ENCODE measurements around the gene CDKN2B. TPM values are rescaled to one million over a fixed set of nuclear protein-coding genes. Genes with fewer than 3 reads are reported as not detected.

Gene CDKN2B
- 9.2 and 29.1 TPM in 2 replicates for total RNA-seq

GRCh38 chr9:22008717-22009505, at the start of gene CDKN2B:
Gene CDKN2B, minus strand, starts transcription at chr9:22009305. Its CDS starts 352 bp downstream, at chr9:22008953.

GRCh38 chr9:21994556-21995005, 14.5 kb downstream of the CDKN2B start, which contains the start of gene CDKN2B-AS1:
Gene CDKN2B-AS1, plus strand, starts transcription at chr9:21994791.

GRCh38 chr9:21993893-21994555, 15.1 kb downstream of the CDKN2B start, which contains the start of gene CDKN2A:
Gene CDKN2A, minus strand, starts transcription at chr9:21994392.

Small RNA genes lying within 50 kb of the gene (small RNA-seq; reads per million reads assigned to genes)
- not detected for gene RF02045

Other genes starting within 250 kb of the CDKN2B start
- gene MTAP, start 206.7 kb downstream of the CDKN2B start, total RNA-seq: 44.1 and 56.9 TPM in 2 replicates
- gene CDKN2A, start 14.9 kb downstream of the CDKN2B start, total RNA-seq: 24.0 and 26.5 TPM in 2 replicates
- 8.8 and 11.7 TPM in 2 replicates for gene CDKN2B-AS1, start 14.5 kb downstream of the CDKN2B start, total RNA-seq

Measured in subcutaneous preadipocyte (primary cell).